Hematopoietic multipotent progenitor cell treated with erythropoietin and hydrocortisone succinate and interleukin-3 and kit ligand, for 6 days (in vitro differentiated cells): ENCODE results near the gene NCOR2.
A peak's percentile ranks its signal among the peaks of the same experiment; 100 is the strongest.

Experiments used
- DNase-seq: peaks from one replicate; pipeline ENCODE4 v3.0.0-alpha.2; 2015

Gene NCOR2

GRCh38 chr12:124573839-124574786 is 6.7 kb upstream of the NCOR2 start:
- DNase-seq: peak; percentile 44

GRCh38 chr12:124571556-124571955 is 4.1 kb upstream of the NCOR2 start:
- DNase-seq: no peak

GRCh38 chr12:124570810-124571209 is 3.4 kb upstream of the NCOR2 start:
- no peak for DNase-seq

- no peak for DNase-seq
Observed at GRCh38 chr12:124569375-124570148, 2.1 kb upstream of the NCOR2 start.

- peak; percentile 83 for DNase-seq
Observed at GRCh38 chr12:124568431-124569374, 1.3 kb upstream of the NCOR2 start.

GRCh38 chr12:124567673-124568373 is 411 bp upstream of the NCOR2 start:
- peak; percentile 89 for DNase-seq

- DNase-seq: peak; percentile 83
Observed at GRCh38 chr12:124566161-124566996, 1.0 kb downstream of the NCOR2 start.

- no peak for DNase-seq
Observed at GRCh38 chr12:124565656-124566160, 1.7 kb downstream of the NCOR2 start.

- no peak for DNase-seq
Observed at GRCh38 chr12:124564971-124565491, 2.4 kb downstream of the NCOR2 start.

GRCh38 chr12:124564232-124564958 is 3.0 kb downstream of the NCOR2 start:
- DNase-seq: no peak

- DNase-seq: no peak
Observed at GRCh38 chr12:124563809-124564208, 3.6 kb downstream of the NCOR2 start.

- DNase-seq: no peak
Observed at GRCh38 chr12:124563401-124563800, 4.0 kb downstream of the NCOR2 start.

- DNase-seq: no peak
Observed at GRCh38 chr12:124562796-124563181, 4.6 kb downstream of the NCOR2 start.

GRCh38 chr12:124562018-124562795 is 5.2 kb downstream of the NCOR2 start:
- DNase-seq: no peak

GRCh38 chr12:124561231-124561630 is 6.2 kb downstream of the NCOR2 start:
- DNase-seq: no peak

GRCh38 chr12:124560146-124560890 is 7.1 kb downstream of the NCOR2 start:
- DNase-seq: no peak

GRCh38 chr12:124559182-124560017 is 8.0 kb downstream of the NCOR2 start:
- no peak for DNase-seq
